HG03045 (cell line): ENCODE measurements around the gene ERP29.
"Not testable (repeated sequence)": the region's sequence is repeated elsewhere in the genome, so short reads cannot be mapped to it uniquely, and the experiment has no call there.

Experiments used
- ATAC-seq: cut with Tn5 transposase; IDR thresholded peaks from one replicate; pipeline ENCODE4 v1.9.1; 2021; ENCODE audit warnings: mild to moderate bottlenecking, moderate library complexity; ENCODE audit not compliant: unreplicated experiment

ERP29 gene

DNA sequence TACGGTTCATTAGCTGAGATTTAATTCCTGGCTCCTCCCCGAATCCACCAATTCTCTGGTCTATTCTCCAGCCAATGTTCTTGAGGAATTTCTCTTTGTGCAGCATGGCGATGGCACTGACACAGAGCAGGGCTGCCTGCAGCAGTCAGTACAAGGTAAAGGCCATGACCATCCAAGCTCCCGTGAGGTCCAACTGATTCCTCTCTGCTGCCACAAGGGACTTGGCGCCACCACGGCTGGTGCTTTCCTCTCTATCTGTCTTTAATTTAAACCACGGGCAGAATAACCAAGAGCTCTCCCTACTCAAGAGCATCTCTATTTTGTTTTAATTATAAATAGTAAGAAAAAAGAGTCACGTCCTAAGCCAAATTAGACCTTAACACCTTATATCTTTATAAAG, 12.4 kb upstream of the ERP29 start:
- no peak for ATAC-seq

- no peak for ATAC-seq
These were observed 11.7 kb upstream of the ERP29 start for GRCh38 chr12:112001576-112001975.

- no peak for ATAC-seq
These were observed 9.2 kb upstream of the ERP29 start for GRCh38 chr12:112004041-112004440.

GRCh38 chr12:112005419-112006395, 7.5 kb upstream of the ERP29 start:
- ATAC-seq: no peak

DNA sequence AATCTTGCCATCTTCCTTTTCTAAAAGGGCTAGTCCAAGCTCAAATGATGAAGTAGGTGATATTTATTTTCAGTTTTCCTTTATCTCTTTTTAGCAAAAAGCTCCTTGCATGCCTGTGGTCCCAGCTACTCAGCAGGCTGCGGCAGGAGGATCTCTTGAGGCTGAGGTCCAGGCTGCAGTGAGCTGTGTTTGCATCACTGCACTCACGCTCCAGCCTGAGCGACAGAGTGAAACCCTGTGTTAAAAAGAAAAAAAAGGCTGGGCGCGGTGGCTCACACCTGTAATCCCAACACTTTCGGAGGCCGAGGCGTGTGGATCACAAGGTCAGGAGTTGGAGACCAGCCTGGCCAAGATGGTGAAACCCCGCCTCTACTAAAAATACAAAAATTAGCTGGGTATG, 5.3 kb upstream of the ERP29 start:
- no peak for ATAC-seq

DNA sequence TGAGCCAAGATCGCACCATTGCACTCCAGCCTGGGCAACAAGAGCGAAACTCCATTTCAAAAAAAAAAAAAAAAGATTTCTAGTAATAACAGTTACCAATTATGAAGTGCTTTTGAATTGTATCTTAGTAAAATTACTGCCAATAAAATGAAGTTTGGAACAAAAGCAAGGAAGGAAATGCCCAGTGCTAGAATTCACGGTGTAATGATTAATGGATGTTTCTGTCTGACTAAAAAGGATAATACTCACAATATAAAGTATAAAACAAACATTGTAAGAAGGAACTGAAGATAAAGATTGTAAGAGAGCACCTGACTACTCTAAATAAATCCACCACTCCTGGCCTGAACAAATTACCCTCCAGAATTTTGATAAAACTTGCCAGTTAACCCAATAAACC, 4.3 kb upstream of the ERP29 start:
- ATAC-seq: no peak

- not testable (repeated sequence) for ATAC-seq
These were observed 3.6 kb upstream of the ERP29 start for GRCh38 chr12:112009596-112009995.

DNA sequence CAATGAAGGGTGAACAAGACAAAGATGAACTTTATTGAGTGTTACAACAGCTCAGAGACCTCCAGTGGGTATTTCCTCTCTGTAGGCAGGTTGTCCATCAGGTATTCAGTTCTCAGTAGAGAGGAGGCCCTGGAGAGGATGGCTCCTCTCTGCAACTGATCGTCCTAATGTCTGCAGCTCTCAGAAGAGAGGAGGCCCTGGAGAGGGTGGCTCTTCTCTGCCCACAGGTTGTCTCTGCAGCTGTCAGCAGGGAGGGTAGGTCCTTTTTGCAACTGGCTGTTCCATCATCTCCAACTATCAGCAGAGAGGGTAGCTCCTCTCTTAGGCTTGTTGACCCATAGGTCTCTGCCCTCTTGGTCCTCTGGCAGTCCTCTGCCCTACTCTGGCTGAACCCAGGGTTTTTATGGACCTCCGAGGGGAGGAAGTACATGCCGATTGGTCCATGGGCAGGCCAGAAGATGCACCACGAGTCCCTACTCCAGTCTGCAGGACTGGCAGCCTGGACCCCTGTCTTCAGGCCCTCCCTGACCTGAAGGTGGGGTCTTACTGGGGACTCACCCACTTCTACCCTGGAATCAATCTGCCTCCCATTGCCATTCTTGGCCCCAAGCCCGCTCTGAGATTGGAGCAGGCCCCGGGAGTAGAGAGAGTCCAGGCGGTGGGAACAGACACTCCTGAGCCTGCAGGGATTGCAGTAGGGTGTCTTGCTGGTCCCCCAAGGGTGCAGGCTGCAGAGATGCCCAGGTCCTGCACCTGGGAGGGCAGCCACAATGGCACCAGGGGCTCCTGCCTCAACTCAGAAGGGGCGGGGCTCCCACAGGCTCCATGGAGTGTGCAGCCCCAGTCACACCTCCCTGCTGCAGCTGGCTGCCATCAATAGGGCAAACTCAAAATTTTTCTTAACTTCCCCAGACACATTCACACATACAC, 2.5 kb upstream of the ERP29 start:
- ATAC-seq: no peak

GRCh38 chr12:112011685-112012084, 1.5 kb upstream of the ERP29 start:
- ATAC-seq: no peak

GRCh38 chr12:112013601-112014402, 576 bp downstream of the ERP29 start:
- peak; percentile 23 for ATAC-seq

DNA sequence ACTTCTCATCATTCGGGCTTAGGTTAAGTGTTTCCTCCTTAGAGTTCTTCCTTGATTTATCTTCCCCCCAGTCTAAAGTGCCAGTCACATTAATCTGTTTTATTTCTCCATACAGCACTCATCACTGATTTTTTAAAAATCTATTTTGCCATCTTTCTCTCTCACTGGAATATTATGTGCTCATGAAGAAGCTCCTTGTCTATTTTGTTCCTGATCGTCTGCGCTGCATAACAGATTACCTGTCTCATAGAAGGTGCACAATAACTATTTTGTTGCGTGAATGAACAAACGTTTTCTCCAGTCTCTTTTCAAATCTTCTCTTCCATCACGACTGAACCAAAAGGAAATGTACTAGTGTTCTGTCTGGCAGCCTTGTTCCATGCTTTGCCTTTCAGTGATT, 2.7 kb downstream of the ERP29 start:
- no peak for ATAC-seq

DNA sequence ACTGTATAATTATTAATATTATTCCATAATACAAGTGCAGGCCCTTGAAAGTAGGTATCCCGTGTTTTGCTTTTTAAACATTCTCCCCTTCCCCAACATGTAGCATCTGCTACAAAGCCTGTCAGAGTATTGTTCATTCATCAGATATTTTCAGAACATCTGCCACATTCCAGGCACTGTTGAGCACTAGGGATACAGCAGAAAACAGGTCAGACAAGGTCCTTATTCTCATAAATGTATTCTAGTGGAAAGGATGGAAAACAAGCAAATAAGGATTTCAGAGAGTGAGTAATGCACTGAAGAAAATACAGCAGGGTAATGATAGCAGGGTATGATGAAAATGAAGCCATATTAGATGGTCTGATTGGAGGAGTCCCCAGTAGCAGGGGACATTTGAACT, 3.8 kb downstream of the ERP29 start:
- no peak for ATAC-seq

DNA sequence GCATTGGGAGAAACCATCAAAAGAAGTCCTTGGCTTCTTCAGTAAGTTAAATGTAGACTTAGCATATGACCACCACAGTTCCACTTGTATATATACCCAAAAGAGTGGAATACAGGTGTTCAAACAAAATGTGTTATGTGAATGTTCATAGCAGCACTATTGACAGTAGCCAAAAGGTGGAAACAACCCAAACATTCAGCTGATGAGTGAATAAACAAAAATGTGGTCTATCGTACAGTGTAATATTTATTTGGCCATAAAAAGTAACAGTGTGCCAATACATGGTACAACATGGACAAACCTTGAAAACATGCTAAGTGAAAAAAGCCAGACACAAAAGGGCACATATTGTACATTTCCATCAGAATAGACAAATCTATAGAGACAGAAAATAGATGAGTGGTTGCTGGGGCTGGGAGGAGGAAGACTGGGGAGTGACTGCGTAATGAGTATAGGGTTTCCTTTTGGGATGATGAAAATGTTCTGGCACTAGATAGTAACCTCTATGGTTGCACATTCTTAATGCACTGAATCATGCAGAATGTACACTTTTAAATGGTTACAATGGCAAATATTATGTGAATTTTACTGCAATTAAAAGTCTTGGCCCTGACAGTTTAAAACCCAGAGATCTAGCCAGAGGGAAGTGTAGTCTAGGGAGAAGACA, 5.5 kb downstream of the ERP29 start:
- no peak for ATAC-seq

- ATAC-seq: no peak
These were observed 7.8 kb downstream of the ERP29 start for GRCh38 chr12:112020947-112021457.

GRCh38 chr12:112022241-112023016, 9.2 kb downstream of the ERP29 start:
- no peak for ATAC-seq

- no peak for ATAC-seq
These were observed 10.7 kb downstream of the ERP29 start for GRCh38 chr12:112023759-112024396.

DNA sequence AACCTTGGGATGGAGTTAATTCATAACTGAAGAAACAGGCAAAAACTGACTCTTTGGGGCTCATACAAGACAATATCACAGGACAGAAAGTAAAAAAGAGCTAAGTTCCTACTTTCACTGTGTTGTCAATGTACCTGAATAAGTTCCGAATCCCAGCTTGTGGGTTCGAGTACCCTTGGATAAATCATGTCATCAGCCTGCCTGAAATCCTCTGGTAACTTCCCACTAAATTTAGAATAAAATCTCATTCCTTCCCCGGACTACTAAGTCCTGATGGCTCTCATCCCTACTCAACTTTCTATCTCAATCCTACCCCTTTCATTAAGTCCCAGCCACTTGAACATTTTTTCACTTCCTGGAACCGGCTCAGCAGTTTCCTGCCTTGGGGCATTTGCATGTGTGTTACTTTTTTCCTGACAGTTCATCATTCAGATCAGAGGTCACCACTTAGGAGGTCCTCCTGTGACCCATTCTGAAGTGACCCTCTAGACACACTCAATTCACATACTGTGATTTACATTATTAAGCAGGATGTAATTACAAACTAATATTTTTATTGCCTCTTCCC, 12.7 kb downstream of the ERP29 start:
- ATAC-seq: no peak

DNA sequence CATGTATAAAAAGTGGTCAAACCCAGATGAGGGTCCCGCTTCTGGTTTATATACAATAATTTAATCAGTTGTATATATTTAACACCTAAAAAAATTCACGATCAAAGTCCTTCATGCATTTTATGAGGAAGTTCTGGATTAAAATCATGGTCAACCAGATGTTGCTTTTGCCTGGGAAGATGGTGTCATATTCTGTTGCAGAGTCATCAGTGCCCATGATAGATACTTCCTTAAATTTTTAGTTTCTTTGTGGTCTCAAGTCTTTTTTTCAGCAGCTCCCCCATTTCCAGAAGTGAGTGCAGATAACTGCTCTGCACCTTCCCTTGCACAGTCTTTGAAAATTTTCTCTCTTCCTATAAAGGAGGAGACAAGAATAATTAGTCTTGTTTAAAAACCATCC, 16.1 kb downstream of the ERP29 start:
- no peak for ATAC-seq
